Psoas muscle (tissue), 8 donors: Measurements from ENCODE around the gene HAPLN3. TPM values are rescaled to one million over a fixed set of nuclear protein-coding genes. Genes with fewer than 3 reads are reported as not detected.

Experiments
- ATAC-seq, 4 donors: fragments of 200-7000 bp; cut with Tn5 transposase; one replicate each; pipeline ENCODE4 v1.9.1; 2020; ENCODE audit warnings: moderate library complexity in 3 of 4, mild to moderate bottlenecking in 2 of 4
- DNase-seq, 2 donors: peaks; one replicate each; pipeline ENCODE4 v3.0.0-alpha.2; 2020
- H3K27ac ChIP-seq: fragments of 200-600 bp; one replicate; pipeline ENCODE4 v1.8.0; 2022
- H3K27me3 ChIP-seq, 3 donors: fragments of 200-600 bp in 1 of 3; one replicate each; pipeline versions ENCODE4 v1.6.1 to v1.8.0; 2013 to 2022; ENCODE audit warnings: low read length in 2 of 3, mild to moderate bottlenecking in 2 of 3, moderate library complexity in 1 of 3; ENCODE audit not compliant: insufficient read depth in 3 of 3
- H3K36me3 ChIP-seq, 2 donors: fragments of 200-600 bp in 1 of 2; one replicate each; pipeline versions ENCODE4 v1.6.1 to v1.8.0; 2013 to 2022; ENCODE audit warnings: low read depth in 1 of 2, mild to moderate bottlenecking in 1 of 2, moderate library complexity in 1 of 2; ENCODE audit not compliant: insufficient read depth in 1 of 2
- H3K4me1 ChIP-seq: fragments of 200-600 bp; one replicate; pipeline ENCODE4 v1.8.0; 2022
- H3K4me3 ChIP-seq: fragments of 200-600 bp; one replicate; pipeline ENCODE4 v1.8.0; 2022; ENCODE audit warnings: mild to moderate bottlenecking
- H3K9me3 ChIP-seq: fragments of 200-600 bp; one replicate; pipeline ENCODE4 v1.8.0; 2022
- CTCF ChIP-seq: fragments of 200-600 bp; IDR thresholded peaks from one replicate; pipeline ENCODE4 v1.8.0; 2022; ENCODE audit warnings: antibody characterized with exemption
- WGBS, 3 donors: extraction: QIAGEN DNeasy Blood & Tissue Kit; methylation state at CpG; one replicate each; pipeline versions ENCODE4 v1.1.6 to v1.1.7; 2013; 5-methylcytosine and 5-hydroxymethylcytosine counted together
- intact Hi-C, 2 donors: fragments of 100-400 bp; cut with DNase I; formaldehyde crosslinking; loops; one replicate each; pipeline versions ENCODE4 v1.11.0 to v1.14.2; 2022
- polyA plus RNA-seq, 3 donors: library from polyadenylated mRNA; stranded (reverse); fragments of 200-250 nt; gene quantifications; one replicate each; pipeline ENCODE4 v1.2.3, GENCODE V29; 2013
- total RNA-seq, 4 donors: library from RNA; stranded (reverse); fragmentation: NEBNext Ultra II Directional in 2 of 4; extraction: Animal tissue kit (Norgen Biotek cat#: 25700) in 2 of 4; gene quantifications; one replicate each; pipeline versions ENCODE4 v1.2.1 to v1.2.4, GENCODE V29; 2021 to 2023
- donor health status: healthy with polysubstance abuse.
- donor health status: DM: no; HTN: no; CAD: no; lungs with moderate emphysema.
- donor health status: Bipolar disorder and iron deficiency.
- donor health status: healthy.
- donor health status: DM: yes; HTN: yes; CAD: no.
- donor health status: DM: no; HTN: no; CAD: no.
- donor health status: DM: no; HTN: no; CAD: no.
- donor health status: DM: yes; HTN: yes; CAD: no.

Gene HAPLN3
- total and polyA plus RNA-seq, 7 donors, result 1.2 to 5.8 (median 3.9) TPM

GRCh38 chr15:88832820-88833730 is 62.3 kb downstream of the HAPLN3 start:
- WGBS, 3 donors, result 71 to 77% (median 72%) methylated on average over 12 of the region's 12 CpGs
- DNase-seq, result no peak
- no peak for TF ChIP-seq CTCF
- Histone ChIP-seq H3K4me3 (no peak overlapping the region), H3K9me3 (no peaks in the 10 kb centered on the region), H3K4me1 (no peaks in the 10 kb centered on the region), H3K27me3 (no peaks in the 10 kb centered on the region), H3K27ac (no peak overlapping the region), H3K36me3 (no peaks in the 10 kb centered on the region)
- intact Hi-C loops, result loop anchor here (5.0 kb wide), 1 partner anchor 176 kb away; no protein-coding TSS in a partner anchor
- ATAC-seq, result no peak

- no peak for ATAC-seq
- H3K4me3 ChIP-seq, result no peak overlapping the region
- no peak for TF ChIP-seq CTCF
- intact Hi-C loops, result loop anchor here (5.0 kb wide), 1 partner anchor 173 kb away; no protein-coding TSS in a partner anchor
- DNase-seq, result no peak
- no peaks in the 10 kb centered on the region for H3K4me1 ChIP-seq
- H3K27me3 ChIP-seq, result no peaks in the 10 kb centered on the region
- WGBS, 3 donors, result 58 to 63% (median 59%) methylated on average over 5 of the region's 5 CpGs
- no peaks in the 10 kb centered on the region for H3K36me3 ChIP-seq
- H3K9me3 ChIP-seq, result no peaks in the 10 kb centered on the region
- H3K27ac ChIP-seq, result no peak overlapping the region
Observed at GRCh38 chr15:88830016-88830415, 65.3 kb downstream of the HAPLN3 start.

- H3K36me3 ChIP-seq, result no peaks in the 10 kb centered on the region
- WGBS, 3 donors, result 74 to 85% (median 81%) methylated on average over 5 of the region's 5 CpGs
- H3K4me3 ChIP-seq, result no peak overlapping the region
- no peak for TF ChIP-seq CTCF
- intact Hi-C loops, result no loop called here
- no peaks in the 10 kb centered on the region for H3K27me3 ChIP-seq
- no peak for DNase-seq
- H3K27ac ChIP-seq, result no peak overlapping the region
- H3K9me3 ChIP-seq, result no peaks in the 10 kb centered on the region
- no peaks in the 10 kb centered on the region for H3K4me1 ChIP-seq
- no peak for ATAC-seq
Observed at GRCh38 chr15:88828791-88829190, 66.6 kb downstream of the HAPLN3 start.

Other genes with a start within 250 kb of the HAPLN3 start
- gene ACAN, start 92.1 kb downstream of the HAPLN3 start, total RNA-seq, result under 1 TPM; 0.06 to 0.17 (median 0.10) TPM
- gene ACAN, start 92.1 kb downstream of the HAPLN3 start, polyA plus RNA-seq, result under 1 TPM; 0.09 to 0.69 (median 0.21) TPM
- gene MFGE8, start 17.8 kb upstream of the HAPLN3 start, total RNA-seq, result 100 to 1,000 TPM; 137 to 771 (median 335) TPM
- gene MFGE8, start 17.8 kb upstream of the HAPLN3 start, polyA plus RNA-seq, result 100 to 1,000 TPM; 218 to 274 (median 253) TPM
- gene ABHD2, start 192.9 kb upstream of the HAPLN3 start, total RNA-seq, result 100 to 1,000 TPM in 3 of 4 donors, 10 to 100 TPM in 1; 66.1 to 215 (median 157) TPM
- gene ABHD2, start 192.9 kb upstream of the HAPLN3 start, polyA plus RNA-seq, result 10 to 100 TPM; 10.8 to 30.9 (median 26.7) TPM